Adrenal gland (tissue), 5 donors: Measurements from ENCODE around the gene AQP2.

Experiments
- POLR2A ChIP-seq, 2 donors: fragments of 450-650 bp; IDR thresholded peaks; one replicate each; pipeline ENCODE4 v1.6.1; 2017; ENCODE audit warnings: antibody characterized with exemption in 2 of 2, mild to moderate bottlenecking in 2 of 2, moderate library complexity in 1 of 2
- TF ChIP-seq, protein P1 (sequence below), 6 experiments: fragments of 450-650 bp in 4 of 6; fragments of 200-600 bp in 2 of 6; sonication (generic) in 1 of 6; IDR thresholded peaks; 1 replicate in 5 of 6; 2 replicates in 1 of 6; pipeline versions ENCODE4 v1.5.1 to v1.8.0; 2016 to 2021; ENCODE audit warnings: antibody characterized with exemption in 6 of 6, mild to moderate bottlenecking in 2 of 6, moderate library complexity in 1 of 6
- donor health status: DM: no; HTN: no; CAD: no.

DNA sequence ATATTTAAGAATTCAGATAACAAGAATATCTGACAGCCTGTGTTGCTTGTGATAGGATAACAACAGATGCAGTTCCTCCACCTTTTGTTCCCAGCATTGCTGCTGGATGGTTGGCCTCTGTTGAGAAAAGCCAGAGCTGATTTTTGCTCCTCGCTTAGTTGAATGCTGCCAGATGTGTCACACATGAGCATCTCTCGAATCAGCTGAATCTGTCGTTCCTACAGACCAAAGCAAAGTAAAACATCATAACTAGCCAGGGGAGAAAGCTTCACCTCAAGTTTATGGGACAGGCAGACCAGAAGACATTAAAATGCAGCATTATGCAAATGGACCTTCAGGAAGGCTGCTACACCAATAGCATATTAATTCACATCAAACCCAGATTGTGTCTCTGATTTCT is 54.6 kb downstream of the AQP2 start:
- TF ChIP-seq, protein P1, sequence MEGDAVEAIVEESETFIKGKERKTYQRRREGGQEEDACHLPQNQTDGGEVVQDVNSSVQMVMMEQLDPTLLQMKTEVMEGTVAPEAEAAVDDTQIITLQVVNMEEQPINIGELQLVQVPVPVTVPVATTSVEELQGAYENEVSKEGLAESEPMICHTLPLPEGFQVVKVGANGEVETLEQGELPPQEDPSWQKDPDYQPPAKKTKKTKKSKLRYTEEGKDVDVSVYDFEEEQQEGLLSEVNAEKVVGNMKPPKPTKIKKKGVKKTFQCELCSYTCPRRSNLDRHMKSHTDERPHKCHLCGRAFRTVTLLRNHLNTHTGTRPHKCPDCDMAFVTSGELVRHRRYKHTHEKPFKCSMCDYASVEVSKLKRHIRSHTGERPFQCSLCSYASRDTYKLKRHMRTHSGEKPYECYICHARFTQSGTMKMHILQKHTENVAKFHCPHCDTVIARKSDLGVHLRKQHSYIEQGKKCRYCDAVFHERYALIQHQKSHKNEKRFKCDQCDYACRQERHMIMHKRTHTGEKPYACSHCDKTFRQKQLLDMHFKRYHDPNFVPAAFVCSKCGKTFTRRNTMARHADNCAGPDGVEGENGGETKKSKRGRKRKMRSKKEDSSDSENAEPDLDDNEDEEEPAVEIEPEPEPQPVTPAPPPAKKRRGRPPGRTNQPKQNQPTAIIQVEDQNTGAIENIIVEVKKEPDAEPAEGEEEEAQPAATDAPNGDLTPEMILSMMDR (IDR thresholded peaks at IDR 0.05), result no peak
- TF ChIP-seq POLR2A (IDR thresholded peaks at IDR 0.05), result no peak
